H1 (cell line): Measurements from ENCODE around the gene MEDAG. TPM values are rescaled to one million over a fixed set of nuclear protein-coding genes. Genes with fewer than 3 reads are reported as not detected.

Source experiments
- PHF8 ChIP-seq: fragments of 200-600 bp; sonication (generic); conservative IDR thresholded peaks from 2 replicates; pipeline ENCODE4 v1.7.1; 2012; ENCODE audit warnings: low read depth, mild to moderate bottlenecking, inconsistent platforms, low read length, moderate library complexity
- POLR2A ChIP-seq, 2 experiments: IDR thresholded peaks; 1 replicate in 1 of 2; 2 replicates in 1 of 2; pipeline ENCODE4 v1.6.1; 2011; ENCODE audit warnings: low read depth in 2 of 2, low read length in 2 of 2, mild to moderate bottlenecking in 2 of 2; ENCODE audit errors: control extremely low read depth in 1 of 2
- polyA plus RNA-seq, 7 experiments: library from polyadenylated mRNA; depleted of rRNA in 3 of 7; stranded (reverse) in 5 of 7; unstranded in 2 of 7; fragments of >200 nt in 5 of 7; fragments of 200-250 nt in 2 of 7; gene quantifications; 1 replicate in 5 of 7; 2 replicates in 1 of 7; 4 replicates in 1 of 7; pipeline versions ENCODE4 v1.2.1 to v1.2.3, GENCODE V29; 2011 to 2013; ENCODE audit warnings: missing spikeins in 2 of 7, mixed read lengths in 2 of 7
- total RNA-seq: library from RNA; stranded (reverse); fragmentation: NEBNext Ultra II Directional; extraction: Animal tissue kit (Norgen Biotek cat#: 25700); gene quantifications from 2 replicates; pipeline ENCODE4 v1.2.1, GENCODE V29; 2021
- TF ChIP-seq, protein P1 (sequence below): IDR thresholded peaks from 2 replicates; pipeline ENCODE4 v1.6.1; 2011; ENCODE audit warnings: low read depth, mild to moderate bottlenecking, low read length; ENCODE audit not compliant: insufficient read depth

MEDAG gene
- total and polyA plus RNA-seq, 2 of the 8 experiments (the other 6 are each of a cell fraction or from before 2014, with no cell fraction given), result 2.1 to 3.1 TPM

GRCh38 chr13:30857636-30858035 is 48.4 kb upstream of the MEDAG start (continued):
- TF ChIP-seq, protein P1, sequence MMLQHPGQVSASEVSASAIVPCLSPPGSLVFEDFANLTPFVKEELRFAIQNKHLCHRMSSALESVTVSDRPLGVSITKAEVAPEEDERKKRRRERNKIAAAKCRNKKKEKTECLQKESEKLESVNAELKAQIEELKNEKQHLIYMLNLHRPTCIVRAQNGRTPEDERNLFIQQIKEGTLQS, result no peak
- no peak for TF ChIP-seq PHF8
- TF ChIP-seq POLR2A (IDR thresholded peaks at IDR 0.05; ENCODE audit: control extremely low read depth in 1 of 2, low read depth in 2 of 2, low read length in 2 of 2), result no peak
